GM12892 (cell line): Measurements from ENCODE around the gene NUDC.

Source experiments
- DNase-seq: peaks from one replicate; pipeline ENCODE4 v3.0.0; 2011; ENCODE audit not compliant: insufficient read length
- FAIRE-seq: peaks from 2 replicates; lab custom pipeline; 2011; peaks lifted over from hg19 to GRCh38; lab: Jason Lieb, UNC
- POLR2A ChIP-seq: IDR thresholded peaks from 2 replicates; pipeline ENCODE4 v1.6.1; 2011; ENCODE audit warnings: low read depth, low read length, control low read depth
- POLR2AphosphoS5 ChIP-seq: IDR thresholded peaks from 2 replicates; pipeline ENCODE4 v1.6.1; 2011; ENCODE audit warnings: low read depth, low read length, control low read depth
- TAF1 ChIP-seq: IDR thresholded peaks from 2 replicates; pipeline ENCODE4 v1.6.1; 2011; ENCODE audit warnings: low read depth, mild to moderate bottlenecking, control low read depth, low read length, borderline replicate concordance

The NUDC gene

DNA sequence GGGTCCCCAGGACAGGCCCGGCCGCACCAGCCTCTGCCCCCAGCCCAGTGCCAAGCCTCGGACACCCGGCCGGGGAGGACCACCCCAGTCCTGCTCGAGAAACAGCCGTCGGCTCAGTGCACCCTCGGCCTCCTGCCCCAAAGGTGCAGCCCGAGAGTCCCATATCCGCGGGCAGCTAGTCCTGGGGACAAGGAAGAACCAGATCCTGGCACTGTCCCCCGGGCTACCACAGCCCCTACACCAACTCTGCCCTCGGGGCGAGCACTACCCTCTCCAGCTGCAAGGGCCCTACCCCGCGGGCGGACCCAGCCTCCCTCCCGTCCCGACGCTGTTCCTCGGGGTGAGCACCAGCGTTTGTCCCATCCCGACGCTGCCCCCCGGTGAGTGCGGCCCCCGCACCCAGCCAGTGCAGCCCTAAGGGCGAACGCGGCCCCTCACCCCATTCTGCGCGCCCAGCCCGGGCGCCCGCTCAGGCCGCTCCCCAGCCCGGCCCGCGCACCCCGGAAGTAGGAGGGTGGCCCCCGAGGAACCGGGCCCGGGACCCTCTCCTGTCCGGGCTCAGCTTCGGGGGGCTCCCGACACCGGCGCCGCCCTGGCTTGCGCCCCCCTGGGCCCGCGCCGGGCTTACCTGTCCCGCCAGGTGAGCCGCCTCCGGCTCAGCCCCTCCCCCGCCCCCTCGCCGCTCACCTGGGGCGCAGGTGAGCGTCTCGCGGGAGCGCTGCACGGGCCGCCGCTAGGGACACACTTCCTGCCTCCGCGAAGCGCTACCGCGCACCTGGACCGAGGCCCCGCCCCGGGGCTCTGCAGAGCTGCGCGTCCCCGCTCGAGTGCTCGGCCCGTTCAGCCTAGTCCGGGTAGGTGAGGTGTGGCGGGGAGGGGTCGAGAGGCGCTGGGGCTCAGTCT is 38.4 kb downstream of the NUDC start, which contains the start of gene KDF1:
TSS of gene KDF1 (minus strand) at position 747 of the 903 bp plus-strand sequence. CDS start 8,088 bp downstream, outside the sequence.
- DNase-seq (no peak), FAIRE-seq (no peak)
- TF ChIP-seq POLR2A (no peak), POLR2AphosphoS5 (no peak), TAF1 (no peak)

DNA sequence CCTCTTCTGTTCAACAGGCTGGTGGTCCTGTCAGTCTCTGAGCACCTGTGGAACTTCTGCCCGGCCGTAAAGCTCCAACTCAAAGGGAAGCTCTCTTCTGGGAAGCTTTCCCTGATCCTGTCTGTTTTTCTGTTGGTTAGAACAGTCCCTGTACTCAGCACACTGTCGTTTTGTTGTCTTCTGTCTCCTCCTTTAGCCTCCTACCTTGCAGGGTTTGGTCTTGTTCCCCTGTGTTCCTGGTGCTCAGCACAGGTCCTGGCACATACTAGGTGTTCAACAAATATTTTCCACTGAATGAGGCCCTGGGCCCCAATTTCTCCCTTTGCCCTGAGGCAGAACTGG is 39.1 kb downstream of the NUDC start:
- FAIRE-seq (no peak), DNase-seq (no peak)
- TF ChIP-seq POLR2AphosphoS5 = no peak
- no peak for TF ChIP-seq TAF1
- no peak for TF ChIP-seq POLR2A

DNA sequence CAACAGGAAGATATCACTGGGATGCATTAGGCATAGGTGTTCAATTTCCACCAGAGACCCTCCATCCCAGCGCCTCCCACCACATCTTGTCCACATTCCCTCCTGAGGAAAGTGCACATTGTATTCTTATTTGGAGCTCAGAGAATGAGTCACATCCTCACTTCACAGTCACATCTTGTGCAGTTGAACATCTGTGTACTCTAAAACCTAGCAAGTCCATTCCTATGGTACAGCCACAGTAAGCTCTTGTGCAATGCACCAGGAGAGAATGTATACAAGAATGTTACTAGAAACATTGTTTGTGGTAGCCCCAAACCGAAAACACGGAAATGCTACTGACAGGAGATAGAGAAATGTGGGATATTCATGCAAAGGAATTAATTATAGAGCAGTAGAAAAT is 40.3 kb downstream of the NUDC start:
- no peak for FAIRE-seq
- TF ChIP-seq POLR2AphosphoS5 = no peak
- DNase-seq = no peak

DNA sequence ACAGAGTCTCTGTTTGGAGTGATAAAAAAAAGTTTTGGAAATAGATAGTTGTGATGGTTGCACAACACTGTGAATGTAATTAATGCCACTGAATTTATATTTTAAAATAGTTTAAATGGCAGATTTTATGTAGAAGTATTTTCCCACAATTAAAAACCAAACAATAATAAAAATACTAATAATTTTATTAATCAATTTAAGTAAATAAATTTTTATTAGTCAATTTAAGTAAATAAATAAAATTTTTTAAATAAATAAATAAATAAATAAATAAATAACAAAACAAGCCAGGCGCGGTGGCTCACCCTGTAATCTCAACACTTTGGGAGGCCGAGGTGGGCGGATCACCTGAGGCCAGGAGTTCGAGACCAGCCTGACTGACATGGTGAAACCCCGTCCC is 43.7 kb downstream of the NUDC start:
- TF ChIP-seq POLR2AphosphoS5 (no peak), TAF1 (no peak), POLR2A (no peak)
- no peak for FAIRE-seq

DNA sequence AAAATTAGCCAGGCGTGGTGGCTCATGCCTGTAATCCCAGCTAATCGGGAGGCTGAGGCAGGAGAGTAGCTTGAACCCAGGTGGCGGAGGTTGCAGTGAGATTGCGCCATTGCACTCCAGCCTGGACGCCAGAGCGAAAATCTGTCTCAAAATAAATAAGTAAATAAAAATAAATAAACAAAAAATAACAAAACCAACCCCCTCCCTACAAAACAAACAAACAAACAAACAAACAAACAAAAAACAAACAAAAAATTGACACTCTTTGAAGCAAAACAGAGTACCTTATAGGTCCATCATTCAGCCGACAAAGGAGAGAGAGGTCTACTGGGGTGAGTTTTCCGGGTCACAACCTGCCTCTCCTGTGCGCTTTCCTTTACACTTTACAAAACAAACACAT is 44.1 kb downstream of the NUDC start:
- DNase-seq (no peak), FAIRE-seq (no peak)
- TF ChIP-seq TAF1 = no peak
- no peak for TF ChIP-seq POLR2A
- TF ChIP-seq POLR2AphosphoS5 = no peak

More for the DNA sequence above, 43.7 kb downstream of the NUDC start:
- no peak for DNase-seq

DNA sequence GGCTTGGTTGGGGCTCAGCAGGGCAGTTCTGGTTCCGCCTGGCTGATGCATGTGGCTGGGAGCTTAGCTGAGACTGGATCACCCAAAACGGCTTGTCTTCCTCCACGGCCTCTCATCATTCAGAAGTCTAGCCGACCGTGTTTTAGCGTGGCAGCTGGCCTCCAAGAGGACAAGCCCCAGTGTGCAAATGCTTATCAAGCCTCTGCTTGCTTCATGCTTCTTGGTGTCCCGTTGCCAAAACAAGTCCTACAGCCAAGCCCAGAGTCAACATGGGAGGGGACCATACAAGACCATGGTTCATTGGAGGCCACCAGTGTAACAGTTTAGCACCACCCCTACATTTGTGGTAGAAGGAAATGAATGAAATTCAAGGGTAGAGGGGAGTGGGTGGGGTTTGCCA is 49.3 kb downstream of the NUDC start:
- no peak for FAIRE-seq
- no peak for DNase-seq

DNA sequence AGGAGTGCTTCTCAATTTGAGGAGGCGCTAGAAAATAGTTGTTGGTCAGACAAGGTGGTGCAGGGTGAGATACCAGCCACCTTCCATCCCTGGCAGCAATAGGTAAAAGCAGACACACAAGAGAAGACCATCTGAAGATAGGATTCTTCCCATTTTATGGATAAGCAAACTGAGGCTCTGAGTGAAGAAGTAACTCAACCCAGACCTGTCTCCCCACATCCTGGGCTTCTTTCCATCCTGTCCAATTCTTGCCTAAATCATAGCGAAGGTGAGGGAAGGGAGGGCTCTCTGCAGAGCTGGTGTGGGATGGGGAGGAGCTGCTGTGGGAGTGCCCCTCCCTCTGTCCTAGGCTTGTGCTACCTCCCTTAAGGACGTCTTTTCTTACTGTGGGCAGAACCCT is 50.0 kb downstream of the NUDC start:
- FAIRE-seq = no peak
- no peak for TF ChIP-seq TAF1
- no peak for TF ChIP-seq POLR2AphosphoS5
- TF ChIP-seq POLR2A = no peak

More for the DNA sequence above, 49.3 kb downstream of the NUDC start:
- TF ChIP-seq POLR2AphosphoS5 = no peak
- no peak for TF ChIP-seq TAF1
- no peak for TF ChIP-seq POLR2A

DNA sequence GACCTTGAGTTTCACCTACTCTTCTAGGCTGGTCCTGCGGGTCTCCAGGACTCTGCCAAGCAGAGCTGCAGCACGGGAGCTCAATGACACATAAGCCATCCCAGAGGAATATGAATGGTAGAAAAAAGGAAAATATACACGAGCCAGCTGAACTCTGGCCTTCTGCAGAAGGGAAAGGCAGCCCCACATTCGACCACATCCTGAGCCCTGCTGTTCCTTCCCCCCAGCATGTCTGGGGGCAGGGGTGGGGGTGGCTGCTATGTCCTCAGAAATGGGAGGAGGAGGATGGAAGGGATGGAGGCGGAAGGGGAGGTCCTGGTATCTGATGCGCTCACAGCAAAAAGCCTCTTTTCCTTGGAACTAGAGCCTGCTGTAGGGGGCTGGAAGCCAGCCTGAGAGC is 50.8 kb downstream of the NUDC start:
- no peak for FAIRE-seq
- TF ChIP-seq POLR2AphosphoS5 (no peak), TAF1 (no peak), POLR2A (no peak)
- no peak for DNase-seq

More for the DNA sequence above, 50.0 kb downstream of the NUDC start:
- DNase-seq = no peak

DNA sequence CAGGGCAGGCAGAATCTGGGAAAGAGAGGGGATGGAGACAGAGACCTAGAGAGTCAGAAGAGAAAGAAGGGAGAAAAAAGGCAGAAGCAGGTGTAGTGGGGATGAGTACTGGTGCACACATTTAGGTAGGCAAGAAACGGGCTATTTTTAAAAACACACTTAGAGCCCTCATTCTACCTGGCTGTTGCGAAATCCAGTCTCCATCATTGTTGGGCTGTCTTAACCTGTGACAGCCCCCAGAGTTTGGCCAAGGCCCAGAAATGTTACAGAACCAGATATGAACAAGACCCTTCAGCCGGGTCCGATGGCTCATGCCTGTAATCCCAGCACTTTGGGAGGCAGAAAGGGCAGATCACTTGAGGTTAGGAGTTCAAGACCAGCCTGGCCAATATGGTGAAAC is 51.3 kb downstream of the NUDC start:
- no peak for DNase-seq
- no peak for TF ChIP-seq TAF1
- TF ChIP-seq POLR2AphosphoS5 = no peak
- no peak for TF ChIP-seq POLR2A

DNA sequence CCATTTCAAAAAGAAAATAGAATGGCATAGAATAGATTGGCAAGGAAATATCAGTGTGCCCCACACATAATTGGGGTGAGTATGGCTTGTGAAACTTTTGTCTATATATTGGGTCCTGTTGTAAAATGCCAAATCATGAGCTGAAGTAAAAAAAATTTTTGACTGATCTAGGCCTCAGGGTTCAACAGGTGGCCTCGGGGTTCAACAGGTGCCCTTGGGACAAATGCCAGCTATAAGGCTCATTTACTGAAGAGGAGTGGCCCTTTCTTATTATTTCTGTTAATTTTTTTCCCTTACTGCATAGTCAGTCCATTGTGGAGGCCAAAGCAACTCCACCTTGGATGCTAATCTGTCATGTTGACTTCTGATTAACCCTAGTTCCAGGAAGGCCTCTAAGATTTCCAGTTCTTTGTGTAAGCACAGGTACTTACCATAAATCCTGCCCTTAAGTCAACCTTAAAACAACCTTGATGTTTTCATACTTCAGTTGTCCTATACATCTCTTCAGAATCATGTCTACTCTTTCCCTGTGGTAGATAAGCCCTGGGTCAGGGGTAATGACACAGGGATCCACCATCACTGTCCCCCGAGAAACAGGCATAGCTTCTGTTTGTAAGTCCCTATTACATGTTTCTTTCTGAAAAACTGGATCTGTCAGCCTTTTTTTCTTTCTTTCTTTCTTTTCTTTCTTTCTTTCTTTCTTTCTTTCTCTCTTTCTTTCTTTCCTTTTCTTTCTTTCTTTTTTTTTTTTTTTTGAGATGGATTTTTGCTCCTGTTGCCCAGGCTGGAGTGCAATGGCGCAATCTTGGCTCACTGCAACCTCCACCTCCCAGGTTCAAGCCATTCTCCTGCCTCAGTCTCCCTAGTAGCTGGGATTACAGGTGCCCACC is 55.3 kb downstream of the NUDC start:
- no peak for TF ChIP-seq TAF1
- TF ChIP-seq POLR2A = no peak
- TF ChIP-seq POLR2AphosphoS5 = no peak
- DNase-seq = no peak
- no peak for FAIRE-seq

More for the DNA sequence above, 51.3 kb downstream of the NUDC start:
- no peak for FAIRE-seq

DNA sequence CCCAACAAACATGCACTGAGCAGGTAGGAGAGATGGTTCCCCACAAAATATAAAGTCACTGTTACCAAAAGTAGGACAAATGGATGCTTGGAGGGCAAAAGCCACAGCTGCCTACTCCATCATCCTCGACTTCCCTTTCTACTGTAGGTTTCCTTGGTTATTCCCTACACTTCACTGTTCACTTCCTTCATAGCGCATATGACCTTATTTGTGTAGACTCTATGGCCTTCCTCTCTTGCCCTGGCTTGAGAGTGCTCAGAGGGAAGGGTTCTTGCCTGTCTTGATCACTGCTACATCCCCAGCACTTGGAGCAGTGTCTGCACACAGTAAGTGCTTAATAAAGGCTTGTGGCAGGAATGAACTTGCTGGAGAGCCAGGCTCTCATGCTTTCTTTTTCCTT is 57.4 kb downstream of the NUDC start:
- TF ChIP-seq POLR2A (no peak), TAF1 (no peak), POLR2AphosphoS5 (no peak)
- FAIRE-seq = no peak
- DNase-seq = no peak
